22Rv1 (cell line): ENCODE results near the gene OR10P1.
A peak's percentile ranks its signal among the peaks of the same experiment; 100 is the strongest.
"Not testable (repeated sequence)": the region's sequence is repeated elsewhere in the genome, so short reads cannot be mapped to it uniquely, and the experiment has no call there.

Source experiments
- H3K27ac ChIP-seq: fragments of 450-650 bp; 2 replicates; pipeline ENCODE4 v1.5.1; 2017
- CTCF ChIP-seq: fragments of 450-650 bp; IDR thresholded peaks from 2 replicates; pipeline ENCODE4 v1.5.1; 2017; ENCODE audit warnings: mild to moderate bottlenecking
- ZFX ChIP-seq: fragments of 450-650 bp; IDR thresholded peaks from 2 replicates; pipeline ENCODE4 v1.6.1; 2017; ENCODE audit warnings: antibody characterized with exemption, borderline replicate concordance

Gene OR10P1

GRCh38 chr12:55636853-55637252 lies at the start of gene OR10P1:
TSS of gene OR10P1 (plus strand) at chr12:55636892. CDS start at chr12:55636892, 0 bp downstream.
- TF ChIP-seq CTCF (no peak), ZFX (no peak)
- no peak within 1 kb of the TSS for H3K27ac ChIP-seq

- not testable (repeated sequence) for H3K27ac ChIP-seq
Observed at GRCh38 chr12:55590152-55590551, 46.5 kb upstream of the OR10P1 start.

- no peak overlapping the region for H3K27ac ChIP-seq
- no peak for TF ChIP-seq ZFX
Observed at GRCh38 chr12:55607821-55608594, 28.7 kb upstream of the OR10P1 start.

GRCh38 chr12:55610598-55610997 lies 26.1 kb upstream of the OR10P1 start:
- no peak overlapping the region for H3K27ac ChIP-seq
- no peak for TF ChIP-seq ZFX
- no peak for TF ChIP-seq CTCF

GRCh38 chr12:55612646-55613045 lies 24.0 kb upstream of the OR10P1 start:
- TF ChIP-seq CTCF (no peak), ZFX (no peak)
- no peak overlapping the region for H3K27ac ChIP-seq

GRCh38 chr12:55614764-55615163 lies 21.9 kb upstream of the OR10P1 start:
- no peak overlapping the region for H3K27ac ChIP-seq

GRCh38 chr12:55619354-55620138 lies 17.1 kb upstream of the OR10P1 start:
- no peak overlapping the region for H3K27ac ChIP-seq
- TF ChIP-seq ZFX (no peak), CTCF (peak; percentile 93)

More at GRCh38 chr12:55614764-55615163, 21.9 kb upstream of the OR10P1 start:
- TF ChIP-seq ZFX = no peak
- TF ChIP-seq CTCF = no peak

GRCh38 chr12:55624056-55624455 lies 12.6 kb upstream of the OR10P1 start:
- TF ChIP-seq CTCF (no peak), ZFX (no peak)
- H3K27ac ChIP-seq = no peak overlapping the region
